HCT116 (cell line): ENCODE measurements around the gene NPAS4. TPM values are rescaled to one million over a fixed set of nuclear protein-coding genes. Genes with fewer than 3 reads are reported as not detected.

Experiments
- ATAC-seq: fragments of 200-7000 bp; cut with Tn5 transposase; 2 replicates; pipeline ENCODE4 v1.9.1; 2020; ENCODE audit warnings: mild to moderate bottlenecking, moderate library complexity
- BruUV-seq: library from RNA; stranded (reverse); fragments of 400-500 nt; replicated peaks from 2 replicates; lab custom pipeline; 2021; lab: Mats Ljungman, UMichigan
- CTCF ChIA-PET: fragments of 300-600 bp; sonication (Branson Sonifier 250); formaldehyde crosslinking; loops from one replicate; lab custom pipeline; 2021; ENCODE audit warnings: antibody characterized with exemption; lab: Charles Lee
- POLR2A ChIA-PET: fragments of 300-600, 350-600 bp; sonication (Branson Sonifier 250); formaldehyde crosslinking; loops from one replicate; lab custom pipeline; 2021; ENCODE audit warnings: antibody characterized with exemption; lab: Charles Lee
- RAD21 ChIA-PET, 2 experiments: fragments of 300-600 bp; sonication (Branson Sonifier 250); formaldehyde crosslinking; loops; one replicate each; lab custom pipeline; 2023; ENCODE audit warnings: low total read pairs in 2 of 2; ENCODE audit not compliant: uncharacterized antibody in 2 of 2, unreplicated experiment in 2 of 2, low non-redundant PET in 1 of 2; lab: Charles Lee
- DNase-seq: peaks from one replicate; pipeline ENCODE4 v3.0.0-alpha.2; 2010; ENCODE audit warnings: low read depth, low spot score
- H2AFZ ChIP-seq: fragments of 200-600 bp; shearing (Covaris generic), sonication (generic); 2 replicates; pipeline ENCODE4 v1.6.1; 2017; ENCODE audit warnings: low read depth, mixed run types, mixed read lengths, antibody characterized with exemption, low read length; ENCODE audit not compliant: poor library complexity, severe bottlenecking
- H3K27ac ChIP-seq: 2 replicates; pipeline ENCODE4 v1.5.1; 2012; ENCODE audit warnings: low read depth, low read length
- H3K27me3 ChIP-seq: fragments of 200-600 bp; sonication (generic); 2 replicates; pipeline ENCODE4 v1.6.1; 2016; ENCODE audit warnings: mixed run types, low read length, mixed read lengths; ENCODE audit not compliant: insufficient read depth
- H3K36me3 ChIP-seq, 2 experiments: fragments of 200-500 bp in 1 of 2; fragments of 200-600 bp in 1 of 2; sonication (Bioruptor generic) in 1 of 2; sonication (generic) in 1 of 2; 2 replicates each; pipeline versions ENCODE4 v1.5.1 to v1.6.1; 2014 to 2016; ENCODE audit warnings: low read length in 2 of 2, inconsistent platforms in 1 of 2, mixed read lengths in 1 of 2, mixed run types in 1 of 2; ENCODE audit not compliant: insufficient read depth in 2 of 2, control insufficient read depth in 1 of 2
- H3K4me1 ChIP-seq, 2 experiments: fragments of 200-600 bp in 1 of 2; sonication (generic) in 1 of 2; 2 replicates each; pipeline versions ENCODE4 v1.5.1 to v1.6.1; 2012 to 2017; ENCODE audit warnings: low read length in 2 of 2, inconsistent platforms in 1 of 2, mild to moderate bottlenecking in 1 of 2, mixed read lengths in 1 of 2, mixed run types in 1 of 2, moderate library complexity in 1 of 2; ENCODE audit not compliant: insufficient read depth in 2 of 2, control insufficient read depth in 1 of 2
- H3K4me2 ChIP-seq: fragments of 200-600 bp; sonication (generic); 2 replicates; pipeline ENCODE4 v1.6.1; 2017; ENCODE audit warnings: mixed run types, low read length, mixed read lengths
- H3K4me3 ChIP-seq, 2 experiments: fragments of 200-600 bp in 1 of 2; sonication (generic) in 1 of 2; replicated peaks in 1 of 2; 2 replicates each; pipeline ENCODE4 v1.5.1; 2011 to 2016; ENCODE audit warnings: low read length in 2 of 2, control low read depth in 1 of 2, low read depth in 1 of 2, mild to moderate bottlenecking in 1 of 2, mixed read lengths in 1 of 2, mixed run types in 1 of 2
- H3K79me2 ChIP-seq: fragments of 200-600 bp; sonication (generic); 2 replicates; pipeline ENCODE4 v1.6.1; 2017; ENCODE audit warnings: mild to moderate bottlenecking, mixed run types, low read length, moderate library complexity, mixed read lengths; ENCODE audit not compliant: insufficient read depth
- H3K9ac ChIP-seq: fragments of 200-600 bp; sonication (generic); 2 replicates; pipeline ENCODE4 v1.6.1; 2016; ENCODE audit warnings: low read length, mixed read lengths
- H3K9me2 ChIP-seq: fragments of 200-600 bp; sonication (generic), shearing (Covaris generic); 2 replicates; pipeline ENCODE4 v1.6.1; 2017; ENCODE audit warnings: mixed run types, mild to moderate bottlenecking, moderate library complexity; ENCODE audit not compliant: insufficient read depth
- H3K9me3 ChIP-seq, 2 experiments: fragments of 200-500 bp in 1 of 2; fragments of 200-600 bp in 1 of 2; sonication (Bioruptor generic) in 1 of 2; sonication (generic) in 1 of 2; 2 replicates each; pipeline ENCODE4 v1.6.1; 2014 to 2017; ENCODE audit warnings: low read length in 2 of 2, mixed read lengths in 2 of 2, inconsistent platforms in 1 of 2, low read depth in 1 of 2, mild to moderate bottlenecking in 1 of 2, mixed run types in 1 of 2, moderate library complexity in 1 of 2; ENCODE audit not compliant: control insufficient read depth in 1 of 2, insufficient read depth in 1 of 2
- H4K20me1 ChIP-seq: fragments of 200-600 bp; sonication (generic), shearing (Covaris generic); 2 replicates; pipeline ENCODE4 v1.6.1; 2017; ENCODE audit warnings: mixed run types, mild to moderate bottlenecking, moderate library complexity; ENCODE audit not compliant: insufficient read depth
- ELF1 ChIP-seq: IDR thresholded peaks from 2 replicates; pipeline ENCODE4 v1.6.1; 2012; ENCODE audit warnings: low read depth, borderline replicate concordance
- EZH2phosphoT487 ChIP-seq: fragments of 200-600 bp; IDR thresholded peaks from 2 replicates; pipeline ENCODE4 v1.6.1; 2018; ENCODE audit warnings: antibody characterized with exemption, borderline replicate concordance
- FOSL1 ChIP-seq: IDR thresholded peaks from 2 replicates; pipeline ENCODE4 v1.6.1; 2012; ENCODE audit warnings: low read depth
- JUND ChIP-seq: IDR thresholded peaks from 2 replicates; pipeline ENCODE4 v1.6.1; 2012
- MAX ChIP-seq: IDR thresholded peaks from 2 replicates; pipeline ENCODE4 v1.6.1; 2012
- POLR2AphosphoS5 ChIP-seq: IDR thresholded peaks from 2 replicates; pipeline ENCODE4 v1.6.1; 2011; ENCODE audit warnings: mild to moderate bottlenecking, low read depth, low read length, moderate library complexity
- REST ChIP-seq: IDR thresholded peaks from 2 replicates; pipeline ENCODE4 v1.6.1; 2012; ENCODE audit warnings: low read depth
- SIN3A ChIP-seq: IDR thresholded peaks from 2 replicates; pipeline ENCODE4 v1.6.1; 2012; ENCODE audit warnings: low read depth
- SP1 ChIP-seq: IDR thresholded peaks from 2 replicates; pipeline ENCODE4 v1.6.1; 2012; ENCODE audit warnings: low read depth
- SRF ChIP-seq: IDR thresholded peaks from 2 replicates; pipeline ENCODE4 v1.6.1; 2012; ENCODE audit warnings: low read depth
- TCF7L2 ChIP-seq: IDR thresholded peaks from 2 replicates; pipeline ENCODE4 v1.7.0; 2011; ENCODE audit warnings: borderline replicate concordance, inconsistent platforms; ENCODE audit not compliant: insufficient read depth, insufficient read length; ENCODE audit errors: extremely low read depth
- YY1 ChIP-seq: IDR thresholded peaks from 2 replicates; pipeline ENCODE4 v1.6.1; 2011; ENCODE audit warnings: low read length, low read depth, moderate library complexity, mild to moderate bottlenecking; ENCODE audit not compliant: insufficient replicate concordance; ENCODE audit errors: extremely low read depth
- ZFX ChIP-seq: fragments of 450-650 bp; IDR thresholded peaks from 2 replicates; pipeline ENCODE4 v1.6.1; 2017
- ZNF274 ChIP-seq: fragments of 200-500 bp; sonication (Bioruptor generic); IDR thresholded peaks from 2 replicates; pipeline ENCODE4 v1.6.1; 2014; ENCODE audit warnings: mild to moderate bottlenecking, low read depth, low read length, inconsistent platforms
- intact Hi-C: fragments of 100-400 bp; cut with micrococcal nuclease; formaldehyde crosslinking; loops from 2 replicates; pipeline ENCODE4 v1.10.0; 2022
- total RNA-seq: library from RNA; stranded (reverse); gene quantifications from one replicate; pipeline ENCODE4 v1.2.1, GENCODE V29; 2021; ENCODE audit not compliant: unreplicated experiment
- TF ChIP-seq, protein P1 (sequence below): IDR thresholded peaks from 2 replicates; pipeline ENCODE4 v1.6.1; 2011; ENCODE audit warnings: mild to moderate bottlenecking, low read length, moderate library complexity; ENCODE audit not compliant: insufficient replicate concordance; ENCODE audit errors: extremely low read depth
- TF ChIP-seq, protein P2 (sequence below): IDR thresholded peaks from 2 replicates; pipeline ENCODE4 v1.6.1; 2012

The NPAS4 gene
- total RNA-seq, 1 experiment from 2014 or later: not detected

DNA sequence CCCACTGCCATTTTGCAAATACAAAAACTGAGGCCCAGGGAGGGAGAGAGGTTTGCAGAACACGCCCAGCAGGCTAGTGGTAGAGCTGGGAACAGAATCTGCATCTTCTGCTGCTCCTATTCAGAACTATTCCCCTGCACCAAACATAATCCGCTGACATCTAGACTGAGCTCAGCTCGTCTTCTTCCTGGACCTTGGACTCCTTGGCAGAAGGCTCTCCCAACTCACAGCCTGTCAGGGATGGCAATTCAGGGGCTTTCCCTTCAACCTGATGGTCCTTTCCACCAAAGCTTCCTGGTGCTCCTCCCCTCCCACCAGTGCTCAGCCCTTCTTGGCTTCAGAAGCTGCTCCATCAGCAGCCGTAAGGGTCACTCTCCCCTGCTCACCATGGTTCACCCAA lies 9.5 kb upstream of the NPAS4 start:
- intact Hi-C loops: no loop called here
- Histone ChIP-seq H3K79me2 (no peaks in the 10 kb centered on the region), H3K9me2 (no peaks in the 10 kb centered on the region), H3K4me2 (no peak overlapping the region), H3K27ac (no peak overlapping the region), H2AFZ (no peak overlapping the region), H4K20me1 (no peaks in the 10 kb centered on the region), H3K4me3 (no peak overlapping the region), H3K36me3 (no peaks in the 10 kb centered on the region), H3K27me3 (peaks cover 35% of the 10 kb centered on the region), H3K4me1 (peaks cover 0 to 3% of the 10 kb centered on the region in 2 experiments; a peak in 1 of 4 replicates), H3K9ac (no peak overlapping the region), H3K9me3 (no peaks in the 10 kb centered on the region)
- POLR2A ChIA-PET: no interaction called here
- RAD21 ChIA-PET: no interaction called here
- CTCF ChIA-PET: interaction anchor here (1.8 kb wide), 1 partner anchor 267 kb away, joined by 9 read pairs; the partner anchor contains the start of gene RBM4B
- ATAC-seq: no peak
- no peak for DNase-seq
- BruUV-seq: no TSS peak
- TF ChIP-seq ZNF274: no peak
- TF ChIP-seq, protein P1, sequence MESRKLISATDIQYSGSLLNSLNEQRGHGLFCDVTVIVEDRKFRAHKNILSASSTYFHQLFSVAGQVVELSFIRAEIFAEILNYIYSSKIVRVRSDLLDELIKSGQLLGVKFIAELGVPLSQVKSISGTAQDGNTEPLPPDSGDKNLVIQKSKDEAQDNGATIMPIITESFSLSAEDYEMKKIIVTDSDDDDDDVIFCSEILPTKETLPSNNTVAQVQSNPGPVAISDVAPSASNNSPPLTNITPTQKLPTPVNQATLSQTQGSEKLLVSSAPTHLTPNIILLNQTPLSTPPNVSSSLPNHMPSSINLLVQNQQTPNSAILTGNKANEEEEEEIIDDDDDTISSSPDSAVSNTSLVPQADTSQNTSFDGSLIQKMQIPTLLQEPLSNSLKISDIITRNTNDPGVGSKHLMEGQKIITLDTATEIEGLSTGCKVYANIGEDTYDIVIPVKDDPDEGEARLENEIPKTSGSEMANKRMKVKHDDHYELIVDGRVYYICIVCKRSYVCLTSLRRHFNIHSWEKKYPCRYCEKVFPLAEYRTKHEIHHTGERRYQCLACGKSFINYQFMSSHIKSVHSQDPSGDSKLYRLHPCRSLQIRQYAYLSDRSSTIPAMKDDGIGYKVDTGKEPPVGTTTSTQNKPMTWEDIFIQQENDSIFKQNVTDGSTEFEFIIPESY: no peak
- no peak for TF ChIP-seq ZFX
- TF ChIP-seq YY1: no peak
- no peak for TF ChIP-seq POLR2AphosphoS5
- no peak for TF ChIP-seq TCF7L2
- no peak for TF ChIP-seq JUND
- TF ChIP-seq EZH2phosphoT487: no peak
- TF ChIP-seq SRF: no peak
- no peak for TF ChIP-seq SIN3A
- no peak for TF ChIP-seq FOSL1
- TF ChIP-seq MAX: no peak
- TF ChIP-seq SP1: no peak
- TF ChIP-seq REST: no peak
- TF ChIP-seq, protein P2, sequence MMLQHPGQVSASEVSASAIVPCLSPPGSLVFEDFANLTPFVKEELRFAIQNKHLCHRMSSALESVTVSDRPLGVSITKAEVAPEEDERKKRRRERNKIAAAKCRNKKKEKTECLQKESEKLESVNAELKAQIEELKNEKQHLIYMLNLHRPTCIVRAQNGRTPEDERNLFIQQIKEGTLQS: no peak
- no peak for TF ChIP-seq ELF1
